GM12801 (cell line): ENCODE data around the gene TKTL2.

Experiments
- TF ChIP-seq, protein P1 (sequence below): IDR thresholded peaks from one replicate; pipeline ENCODE4 v1.5.1; 2011; ENCODE audit warnings: control low read depth; ENCODE audit not compliant: insufficient read length; ENCODE audit errors: extremely low read depth

TKTL2 gene

GRCh38 chr4:163473576-163473975 is at the start of gene TKTL2:
TSS of gene TKTL2 (minus strand) at chr4:163473754. CDS start at chr4:163473734, 20 bp downstream.
- TF ChIP-seq, protein P1, sequence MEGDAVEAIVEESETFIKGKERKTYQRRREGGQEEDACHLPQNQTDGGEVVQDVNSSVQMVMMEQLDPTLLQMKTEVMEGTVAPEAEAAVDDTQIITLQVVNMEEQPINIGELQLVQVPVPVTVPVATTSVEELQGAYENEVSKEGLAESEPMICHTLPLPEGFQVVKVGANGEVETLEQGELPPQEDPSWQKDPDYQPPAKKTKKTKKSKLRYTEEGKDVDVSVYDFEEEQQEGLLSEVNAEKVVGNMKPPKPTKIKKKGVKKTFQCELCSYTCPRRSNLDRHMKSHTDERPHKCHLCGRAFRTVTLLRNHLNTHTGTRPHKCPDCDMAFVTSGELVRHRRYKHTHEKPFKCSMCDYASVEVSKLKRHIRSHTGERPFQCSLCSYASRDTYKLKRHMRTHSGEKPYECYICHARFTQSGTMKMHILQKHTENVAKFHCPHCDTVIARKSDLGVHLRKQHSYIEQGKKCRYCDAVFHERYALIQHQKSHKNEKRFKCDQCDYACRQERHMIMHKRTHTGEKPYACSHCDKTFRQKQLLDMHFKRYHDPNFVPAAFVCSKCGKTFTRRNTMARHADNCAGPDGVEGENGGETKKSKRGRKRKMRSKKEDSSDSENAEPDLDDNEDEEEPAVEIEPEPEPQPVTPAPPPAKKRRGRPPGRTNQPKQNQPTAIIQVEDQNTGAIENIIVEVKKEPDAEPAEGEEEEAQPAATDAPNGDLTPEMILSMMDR: no peak

GRCh38 chr4:163515198-163515597 is 41.6 kb upstream of the TKTL2 start:
- TF ChIP-seq, protein P1: no peak

- TF ChIP-seq, protein P1: no peak
Measured at GRCh38 chr4:163505374-163505773, 31.8 kb upstream of the TKTL2 start.

GRCh38 chr4:163500586-163500985 is 27.0 kb upstream of the TKTL2 start:
- TF ChIP-seq, protein P1: no peak

- TF ChIP-seq, protein P1: no peak
Measured at GRCh38 chr4:163495900-163496299, 22.3 kb upstream of the TKTL2 start.

GRCh38 chr4:163494360-163495241 is 21.0 kb upstream of the TKTL2 start, which contains the start of gene TMA16:
TSS of gene TMA16 (plus strand) at chr4:163494690. CDS start at chr4:163494802, 112 bp downstream.
- TF ChIP-seq, protein P1: no peak

DNA sequence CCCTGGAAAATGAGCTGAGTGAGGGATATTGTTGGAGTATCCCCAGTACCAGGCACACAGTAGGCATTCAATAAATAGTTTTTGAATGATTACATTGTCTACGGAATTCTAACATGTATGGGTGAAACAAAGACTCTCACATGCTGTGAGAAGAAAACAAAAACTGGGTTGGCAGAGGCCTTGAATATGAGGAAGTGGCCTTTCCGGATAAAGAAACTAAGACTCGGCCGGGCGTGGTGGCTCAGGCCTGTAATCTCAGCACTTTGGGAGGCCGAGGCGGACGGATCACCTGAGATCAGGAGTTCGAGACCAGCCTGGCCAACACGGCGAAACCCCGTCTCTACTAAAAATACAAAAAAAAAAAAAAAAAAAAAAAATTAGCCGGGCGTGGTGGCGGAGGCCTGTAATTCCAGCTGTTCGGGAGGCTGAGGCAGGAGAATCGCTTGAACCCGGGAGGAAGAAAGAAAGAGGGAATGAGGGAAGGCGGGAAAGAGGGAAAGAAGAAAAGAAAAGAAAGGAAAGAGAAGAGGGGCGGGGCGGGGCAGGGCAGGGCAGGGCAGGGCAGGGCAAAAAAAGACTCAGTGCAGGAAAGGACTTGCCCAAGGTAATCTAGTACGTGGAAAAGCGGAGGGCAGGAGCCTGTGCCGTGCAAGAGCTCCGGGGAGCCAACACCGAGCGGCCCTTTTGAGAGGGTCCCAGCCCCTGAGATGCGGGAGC is 20.2 kb upstream of the TKTL2 start:
- TF ChIP-seq, protein P1: no peak
